Lung (tissue), 12 donors: ENCODE results near the gene ARAP2. TPM values are rescaled to one million over a fixed set of nuclear protein-coding genes. Genes with fewer than 3 reads are reported as not detected.
A peak's percentile ranks its signal among the peaks of the same experiment; 100 is the strongest.

ENCODE experiments used
- ATAC-seq: fragments of 200-7000 bp; cut with Tn5 transposase; one replicate; pipeline ENCODE4 v1.9.1; 2020; ENCODE audit warnings: moderate number of reproducible peaks; ENCODE audit not compliant: insufficient read depth, low FRiP score
- DNase-seq, 3 donors: peaks; one replicate each; pipeline ENCODE4 v3.0.0-alpha.2; 2013 to 2017
- H3K27ac ChIP-seq, 2 donors: one replicate each; pipeline ENCODE4 v1.5.1; 2013; ENCODE audit warnings: mild to moderate bottlenecking in 2 of 2, moderate library complexity in 2 of 2, control low read depth in 1 of 2, inconsistent platforms in 1 of 2, low read depth in 1 of 2, low read length in 1 of 2
- H3K27me3 ChIP-seq, 3 donors: one replicate each; pipeline ENCODE4 v1.5.1; 2013; ENCODE audit warnings: low read length in 2 of 3; ENCODE audit not compliant: control insufficient read depth in 3 of 3, insufficient read depth in 3 of 3
- H3K36me3 ChIP-seq, 4 donors: one replicate each; pipeline ENCODE4 v1.5.1; 2013; ENCODE audit warnings: low read length in 4 of 4, mild to moderate bottlenecking in 1 of 4, moderate library complexity in 1 of 4; ENCODE audit not compliant: control insufficient read depth in 4 of 4, insufficient read depth in 4 of 4
- H3K4me1 ChIP-seq, 5 donors: one replicate each; pipeline ENCODE4 v1.5.1; 2013; ENCODE audit warnings: low read length in 5 of 5, mild to moderate bottlenecking in 2 of 5, moderate library complexity in 1 of 5; ENCODE audit not compliant: control insufficient read depth in 5 of 5, insufficient read depth in 5 of 5
- H3K4me3 ChIP-seq: one replicate; pipeline ENCODE4 v1.5.1; 2013; ENCODE audit warnings: mild to moderate bottlenecking, control low read depth, moderate library complexity
- H3K9ac ChIP-seq, 2 donors: one replicate each; pipeline ENCODE4 v1.5.1; 2013; ENCODE audit warnings: low read length in 2 of 2, control low read depth in 1 of 2; ENCODE audit not compliant: insufficient read depth in 1 of 2
- H3K9me3 ChIP-seq, 4 donors: one replicate each; pipeline ENCODE4 v1.5.1; 2013; ENCODE audit warnings: low read length in 3 of 4, mild to moderate bottlenecking in 1 of 4, moderate library complexity in 1 of 4; ENCODE audit not compliant: control insufficient read depth in 4 of 4, insufficient read depth in 3 of 4
- CTCF ChIP-seq: IDR thresholded peaks from 2 replicates; pipeline ENCODE4 v1.5.1; 2012; ENCODE audit warnings: mild to moderate bottlenecking; ENCODE audit errors: control extremely low read depth, extremely low read depth
- WGBS, 2 donors: extraction: QIAGEN DNeasy Blood & Tissue Kit; methylation state at CpG; one replicate each; pipeline ENCODE4 v1.1.7; 2013; 5-methylcytosine and 5-hydroxymethylcytosine counted together
- polyA plus RNA-seq, 2 donors: library from polyadenylated mRNA; stranded (reverse); fragments of 200-250 nt; gene quantifications; one replicate each; pipeline ENCODE4 v1.2.1, GENCODE V29; 2013
- total RNA-seq, 2 donors: library from RNA; depleted of rRNA in 1 of 2; stranded (reverse); fragments of >200 nt in 1 of 2; gene quantifications; one replicate each; pipeline ENCODE4 v1.2.1, GENCODE V29; 2014 to 2021
- donor health status: control.
- donor health status: control.
- donor health status: Bipolar disorder and iron deficiency.
- donor health status: healthy.
- donor health status: DM: yes; HTN: yes; CAD: no.

Gene ARAP2
- total and polyA plus RNA-seq, 4 donors: 5.9 to 77.8 (median 20.2) TPM

GRCh38 chr4:36164900-36165630, 79.2 kb downstream of the ARAP2 start:
- H3K4me3 ChIP-seq: no peak overlapping the region
- H3K9me3 ChIP-seq: no peaks in the 10 kb centered on the region
- H3K4me1 ChIP-seq: no peaks in the 10 kb centered on the region
- WGBS, 2 donors: 87 to 92% methylated on average over 4 of the region's 4 CpGs
- peaks cover 0 to 5% (median 0%) of the 10 kb centered on the region in 4 donors for H3K36me3 ChIP-seq
- ATAC-seq: no peak
- peak in 2 of 3 donors; percentile 50 to 70 for DNase-seq
- TF ChIP-seq CTCF: no peak
- H3K27ac ChIP-seq: no peak overlapping the region
- H3K9ac ChIP-seq: no peak overlapping the region
- H3K27me3 ChIP-seq: no peaks in the 10 kb centered on the region

- Histone ChIP-seq H3K4me1 (no peaks in the 10 kb centered on the region), H3K4me3 (no peak overlapping the region), H3K9me3 (no peaks in the 10 kb centered on the region), H3K9ac (no peak overlapping the region), H3K27me3 (no peaks in the 10 kb centered on the region), H3K36me3 (peaks cover 0 to 5% (median 0%) of the 10 kb centered on the region in 4 donors), H3K27ac (no peak overlapping the region)
- TF ChIP-seq CTCF: no peak
- ATAC-seq: no peak
- WGBS, 2 donors: 89 to 94% methylated on average over 3 of the region's 3 CpGs
- no peak for DNase-seq
These were observed 81.1 kb downstream of the ARAP2 start for GRCh38 chr4:36163198-36163597.

- Histone ChIP-seq H3K27me3 (no peaks in the 10 kb centered on the region), H3K4me3 (no peak overlapping the region), H3K36me3 (peaks cover 0 to 4% (median 0%) of the 10 kb centered on the region in 4 donors), H3K27ac (no peak overlapping the region), H3K9ac (no peak overlapping the region), H3K4me1 (no peaks in the 10 kb centered on the region), H3K9me3 (no peaks in the 10 kb centered on the region)
- no peak for DNase-seq
- ATAC-seq: no peak
- TF ChIP-seq CTCF: no peak
- WGBS, 2 donors: 84 to 95% methylated on average over 5 of the region's 5 CpGs
These were observed 85.1 kb downstream of the ARAP2 start for GRCh38 chr4:36159208-36159607.

- ATAC-seq: peak; percentile 62
These were observed 91.6 kb downstream of the ARAP2 start for GRCh38 chr4:36152735-36153134.

More at GRCh38 chr4:36152735-36153134, 91.6 kb downstream of the ARAP2 start:
- DNase-seq: peak in 1 of 3 donors; percentile 53
- H3K4me1 ChIP-seq: no peaks in the 10 kb centered on the region
- no peak for TF ChIP-seq CTCF
- H3K27me3 ChIP-seq: no peaks in the 10 kb centered on the region
- no peak overlapping the region for H3K4me3 ChIP-seq
- H3K9me3 ChIP-seq: no peaks in the 10 kb centered on the region
- no peak overlapping the region for H3K9ac ChIP-seq
- no peak overlapping the region for H3K27ac ChIP-seq
- H3K36me3 ChIP-seq: no peaks in the 10 kb centered on the region
- WGBS, 2 donors: 23 to 53% methylated on average over 1 of the region's 1 CpG
